ENCODE results near the gene CNGB1.

- TF ChIP-seq CTCF (IDR thresholded peaks at IDR 0.05) (no peak), POLR2A (IDR thresholded peaks at IDR 0.05) (no peak)
Measured at GRCh38 chr16:57904101-57904500, 66.8 kb downstream of the CNGB1 start.
